ENCODE measurements around the gene CHN1. TPM values are rescaled to one million over a fixed set of nuclear protein-coding genes. Genes with fewer than 3 reads are reported as not detected.

The CHN1 gene
- polyA plus RNA-seq, 1 donor: 8.2 TPM

DNA sequence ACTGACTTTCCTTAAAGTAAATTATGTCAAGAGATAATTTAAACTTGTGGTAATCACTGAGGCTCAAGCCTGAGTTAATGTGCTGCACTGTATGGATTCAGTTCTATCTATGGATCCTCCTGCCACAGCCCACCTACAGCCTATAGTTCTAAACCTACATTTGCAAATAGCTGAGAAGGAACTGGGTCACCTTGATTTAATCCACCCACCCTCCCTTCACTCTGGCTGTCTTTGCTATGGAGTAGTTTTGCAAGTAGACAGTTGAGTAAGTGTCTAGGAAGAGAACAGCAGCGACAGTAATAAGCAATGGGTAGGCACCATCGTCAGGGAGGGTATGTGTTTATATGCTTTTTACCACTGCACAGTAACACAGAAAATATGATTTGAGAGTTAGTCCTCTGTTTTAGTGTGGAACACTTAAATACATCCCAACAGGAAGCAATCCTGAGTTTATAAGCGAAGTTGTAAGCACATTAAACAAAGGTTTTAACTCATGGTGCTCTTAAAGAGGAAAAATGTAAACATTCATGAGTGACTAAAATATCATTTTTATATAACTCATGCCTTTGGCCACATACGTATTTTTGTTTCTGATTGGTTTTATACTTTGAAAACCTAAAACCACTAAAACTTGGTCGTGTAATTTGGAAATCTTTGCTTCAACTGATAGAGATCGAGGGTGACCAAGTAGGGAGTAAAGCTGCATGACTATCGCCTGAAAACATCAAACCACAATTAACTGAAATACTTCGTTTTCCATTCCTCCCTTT lies 204.6 kb downstream of the CHN1 start:
- H3K4me1 ChIP-seq (ENCODE audit: control insufficient read depth, insufficient read depth, low read length): no peaks in the 10 kb centered on the region
- no peaks in the 10 kb centered on the region for H3K27me3 ChIP-seq (ENCODE audit: control insufficient read depth, insufficient read depth, low read length)
- H3K27ac ChIP-seq (ENCODE audit: low read length): no peak overlapping the region
- no peak for DNase-seq
- no peaks in the 10 kb centered on the region for H3K36me3 ChIP-seq (ENCODE audit: control insufficient read depth, insufficient read depth, low read length)
- H3K9me3 ChIP-seq (ENCODE audit: control insufficient read depth, low read depth, low read length): no peaks in the 10 kb centered on the region
- H3K4me3 ChIP-seq (ENCODE audit: low read length): no peak overlapping the region
- WGBS (ENCODE audit: insufficient coverage, low lambda C conversion rate): 100% methylated on average over 2 of the region's 8 CpGs

DNA sequence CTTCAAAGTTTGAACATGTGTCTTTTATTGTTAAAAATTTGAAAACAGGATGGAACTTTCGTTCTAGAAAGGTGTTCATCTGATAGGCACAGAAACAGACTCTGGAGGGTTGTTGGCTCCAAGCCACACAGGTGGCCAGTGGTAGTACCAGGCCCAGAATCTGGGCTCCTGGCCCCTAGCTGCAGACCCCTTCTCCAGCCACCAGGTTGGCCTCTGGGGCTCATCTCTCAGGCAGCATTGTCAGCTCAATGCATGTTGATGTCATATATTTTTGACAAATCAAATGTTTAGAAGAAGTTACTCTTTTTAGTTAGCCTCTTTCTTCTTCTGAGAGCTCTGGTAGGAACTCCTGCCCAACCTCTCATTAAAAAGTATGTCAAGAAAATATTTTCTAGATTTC lies 206.4 kb downstream of the CHN1 start:
- WGBS (ENCODE audit: insufficient coverage, low lambda C conversion rate): no CpG with 5 or more reads among the region's 1 CpG
- H3K27ac ChIP-seq (ENCODE audit: low read length): no peak overlapping the region

DNA sequence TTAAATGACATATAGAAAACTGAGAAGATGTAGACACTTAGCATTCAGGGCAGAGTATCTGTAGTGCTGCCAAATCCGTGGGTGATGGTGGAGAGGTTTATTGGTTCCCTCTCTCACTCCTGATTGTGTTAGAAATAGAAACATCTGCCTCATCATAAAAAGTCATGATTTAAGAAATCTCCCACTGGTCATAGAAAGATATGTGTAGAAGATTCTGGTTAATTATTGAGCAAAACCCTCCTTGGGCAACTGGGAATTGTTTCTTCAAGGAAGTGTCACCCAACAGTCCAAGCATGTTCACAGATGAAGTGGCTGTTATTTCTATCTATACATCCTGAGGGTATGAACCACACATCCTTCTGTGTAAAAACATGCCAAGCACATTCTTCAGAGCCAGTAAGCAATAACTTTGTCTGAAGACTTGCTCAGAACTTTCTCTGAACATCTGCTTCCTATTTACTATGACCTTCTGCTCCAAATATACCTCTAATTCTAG lies 207.4 kb downstream of the CHN1 start:
- H3K9me3 ChIP-seq (ENCODE audit: control insufficient read depth, low read depth, low read length): no peaks in the 10 kb centered on the region
- H3K27me3 ChIP-seq (ENCODE audit: control insufficient read depth, insufficient read depth, low read length): no peaks in the 10 kb centered on the region
- no peak overlapping the region for H3K27ac ChIP-seq (ENCODE audit: low read length)
- DNase-seq: peak in 1 of 2 donors; percentile 23
- no peak overlapping the region for H3K4me3 ChIP-seq (ENCODE audit: low read length)
- H3K36me3 ChIP-seq (ENCODE audit: control insufficient read depth, insufficient read depth, low read length): no peaks in the 10 kb centered on the region
- WGBS (ENCODE audit: insufficient coverage, low lambda C conversion rate): no CpG with 5 or more reads among the region's 1 CpG
- H3K4me1 ChIP-seq (ENCODE audit: control insufficient read depth, insufficient read depth, low read length): no peaks in the 10 kb centered on the region

More for the DNA sequence above, 206.4 kb downstream of the CHN1 start:
- H3K9me3 ChIP-seq (ENCODE audit: control insufficient read depth, low read depth, low read length): no peaks in the 10 kb centered on the region
- DNase-seq: no peak
- H3K4me1 ChIP-seq (ENCODE audit: control insufficient read depth, insufficient read depth, low read length): no peaks in the 10 kb centered on the region
- H3K27me3 ChIP-seq (ENCODE audit: control insufficient read depth, insufficient read depth, low read length): no peaks in the 10 kb centered on the region
- H3K36me3 ChIP-seq (ENCODE audit: control insufficient read depth, insufficient read depth, low read length): no peaks in the 10 kb centered on the region
- no peak overlapping the region for H3K4me3 ChIP-seq (ENCODE audit: low read length)

DNA sequence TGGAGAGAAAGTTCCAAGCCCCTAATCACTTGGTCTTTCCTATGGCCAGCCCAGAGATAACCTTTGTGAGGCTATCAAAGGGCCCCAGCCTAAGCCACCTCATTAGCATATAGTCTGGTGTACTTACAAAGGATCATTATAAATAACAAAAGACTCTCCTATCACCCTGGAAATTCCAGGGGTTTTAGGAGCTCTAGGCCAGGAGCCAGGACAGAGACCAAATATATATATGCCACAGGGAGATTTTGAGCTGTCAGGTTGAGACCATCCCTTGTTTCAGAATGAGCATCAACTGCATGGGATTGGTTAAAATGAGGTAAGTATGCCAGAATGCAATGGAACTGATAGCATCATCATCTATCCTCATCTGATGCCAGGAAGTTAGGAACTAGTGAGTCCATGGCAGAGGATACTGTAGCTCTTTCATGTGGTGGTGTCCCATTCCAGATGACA lies 208.8 kb downstream of the CHN1 start:
- Histone ChIP-seq H3K27ac (ENCODE audit: low read length) (no peak overlapping the region), H3K4me1 (ENCODE audit: control insufficient read depth, insufficient read depth, low read length) (no peaks in the 10 kb centered on the region), H3K27me3 (ENCODE audit: control insufficient read depth, insufficient read depth, low read length) (no peaks in the 10 kb centered on the region), H3K36me3 (ENCODE audit: control insufficient read depth, insufficient read depth, low read length) (no peaks in the 10 kb centered on the region), H3K9me3 (ENCODE audit: control insufficient read depth, low read depth, low read length) (no peaks in the 10 kb centered on the region), H3K4me3 (ENCODE audit: low read length) (no peak overlapping the region)
- no peak for DNase-seq

DNA sequence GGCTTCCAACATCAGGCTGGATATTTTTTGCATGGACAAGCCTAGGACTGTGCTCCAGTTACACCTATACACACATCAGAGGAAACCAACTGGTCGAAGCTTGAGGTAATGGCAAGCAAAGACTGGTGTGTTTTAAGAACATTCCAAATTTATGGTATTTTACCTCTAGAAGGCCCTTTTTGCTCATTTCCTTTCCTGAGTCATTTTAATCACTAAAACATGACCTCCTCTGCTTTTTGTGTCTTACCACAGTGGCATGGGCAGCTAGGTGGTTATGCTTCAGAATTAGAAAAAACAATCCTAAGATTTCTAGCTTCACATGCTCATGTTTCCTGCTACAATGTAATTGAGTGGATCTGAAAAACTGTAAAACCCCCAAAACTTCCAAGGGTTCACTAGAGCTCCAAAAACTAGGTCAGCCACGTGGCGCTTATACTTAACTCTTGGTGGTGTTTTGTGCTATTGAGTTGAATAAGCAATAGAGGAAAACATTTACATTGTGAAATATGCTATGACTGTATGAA lies 210.3 kb downstream of the CHN1 start:
- WGBS (ENCODE audit: insufficient coverage, low lambda C conversion rate): 50% methylated on average over 2 of the region's 3 CpGs
- no peak for DNase-seq
- no peaks in the 10 kb centered on the region for H3K9me3 ChIP-seq (ENCODE audit: control insufficient read depth, low read depth, low read length)

DNA sequence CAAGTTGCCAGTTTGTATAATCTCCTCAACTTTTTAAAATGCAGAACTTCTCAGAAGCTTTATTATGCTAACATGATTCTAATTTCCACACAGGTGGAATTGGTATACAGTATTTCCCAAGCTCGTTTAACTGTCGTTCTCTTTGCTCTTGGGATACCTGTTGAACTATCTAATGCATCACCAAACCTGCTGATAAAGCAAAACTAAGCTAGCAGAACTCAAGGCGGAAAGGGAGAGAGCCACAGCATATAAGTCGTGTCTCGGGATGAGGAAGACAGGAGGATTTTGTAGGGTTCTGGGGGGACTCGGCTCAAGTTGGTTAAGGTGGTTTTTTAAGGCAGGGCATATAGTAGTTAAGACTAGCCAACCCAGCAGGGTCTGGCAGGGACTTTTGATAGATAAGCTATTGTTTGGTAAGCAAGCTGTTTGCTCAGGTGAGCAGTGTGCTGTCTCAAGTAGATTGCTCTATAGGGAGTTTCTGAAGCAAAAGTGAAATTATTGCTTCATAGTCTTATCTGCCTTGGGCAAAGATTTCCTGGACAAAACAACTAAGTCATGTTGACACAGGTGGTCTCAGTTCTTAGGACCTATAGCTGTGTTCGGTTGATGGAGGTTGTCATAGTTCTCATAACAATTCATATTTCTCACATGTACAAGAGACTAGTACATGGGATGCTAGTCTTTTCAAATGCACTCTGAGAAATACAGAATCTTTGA lies 212.7 kb downstream of the CHN1 start:
- WGBS (ENCODE audit: insufficient coverage, low lambda C conversion rate): 32% methylated on average over 3 of the region's 7 CpGs
- Histone ChIP-seq H3K27me3 (ENCODE audit: control insufficient read depth, insufficient read depth, low read length) (no peaks in the 10 kb centered on the region), H3K4me1 (ENCODE audit: control insufficient read depth, insufficient read depth, low read length) (no peaks in the 10 kb centered on the region), H3K36me3 (ENCODE audit: control insufficient read depth, insufficient read depth, low read length) (no peaks in the 10 kb centered on the region), H3K4me3 (ENCODE audit: low read length) (no peak overlapping the region), H3K27ac (ENCODE audit: low read length) (no peak overlapping the region), H3K9me3 (ENCODE audit: control insufficient read depth, low read depth, low read length) (no peaks in the 10 kb centered on the region)
- peak in 1 of 2 donors; percentile 55 for DNase-seq

More for the DNA sequence above, 210.3 kb downstream of the CHN1 start:
- no peaks in the 10 kb centered on the region for H3K27me3 ChIP-seq (ENCODE audit: control insufficient read depth, insufficient read depth, low read length)
- no peaks in the 10 kb centered on the region for H3K36me3 ChIP-seq (ENCODE audit: control insufficient read depth, insufficient read depth, low read length)
- no peak overlapping the region for H3K27ac ChIP-seq (ENCODE audit: low read length)
- no peak overlapping the region for H3K4me3 ChIP-seq (ENCODE audit: low read length)
- no peaks in the 10 kb centered on the region for H3K4me1 ChIP-seq (ENCODE audit: control insufficient read depth, insufficient read depth, low read length)

DNA sequence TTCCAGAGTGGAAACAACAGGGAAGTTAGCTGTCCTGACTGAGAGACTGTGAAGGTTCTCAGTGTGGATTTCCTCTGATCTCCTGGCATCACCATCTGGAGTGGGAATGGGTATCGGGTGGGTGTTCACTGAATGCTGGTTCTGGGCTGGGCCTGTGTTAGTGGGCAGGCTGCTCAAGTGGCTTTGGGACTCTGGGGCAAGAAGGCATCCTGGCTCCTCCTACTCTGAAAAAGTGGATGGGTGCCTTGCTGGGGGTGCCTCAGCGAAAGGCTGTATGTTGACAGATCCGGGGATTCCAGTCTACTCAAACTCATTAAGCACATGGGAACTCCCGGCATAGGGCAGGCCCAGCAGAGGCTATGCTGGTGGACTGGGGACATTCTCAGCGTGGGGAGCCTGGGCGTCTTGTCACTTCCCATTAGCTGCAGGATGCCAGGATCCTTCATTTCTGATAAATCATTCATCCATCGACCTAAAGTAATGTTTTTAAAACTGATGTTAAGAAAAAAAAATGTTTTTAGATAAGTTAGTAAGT lies 213.4 kb downstream of the CHN1 start:
- no peaks in the 10 kb centered on the region for H3K27me3 ChIP-seq (ENCODE audit: control insufficient read depth, insufficient read depth, low read length)
- no peaks in the 10 kb centered on the region for H3K36me3 ChIP-seq (ENCODE audit: control insufficient read depth, insufficient read depth, low read length)
- DNase-seq: no peak
- no peak overlapping the region for H3K4me3 ChIP-seq (ENCODE audit: low read length)
- H3K27ac ChIP-seq (ENCODE audit: low read length): no peak overlapping the region
- no peaks in the 10 kb centered on the region for H3K9me3 ChIP-seq (ENCODE audit: control insufficient read depth, low read depth, low read length)
- no peaks in the 10 kb centered on the region for H3K4me1 ChIP-seq (ENCODE audit: control insufficient read depth, insufficient read depth, low read length)
- 50% methylated on average over 2 of the region's 7 CpGs for WGBS (ENCODE audit: insufficient coverage, low lambda C conversion rate)

DNA sequence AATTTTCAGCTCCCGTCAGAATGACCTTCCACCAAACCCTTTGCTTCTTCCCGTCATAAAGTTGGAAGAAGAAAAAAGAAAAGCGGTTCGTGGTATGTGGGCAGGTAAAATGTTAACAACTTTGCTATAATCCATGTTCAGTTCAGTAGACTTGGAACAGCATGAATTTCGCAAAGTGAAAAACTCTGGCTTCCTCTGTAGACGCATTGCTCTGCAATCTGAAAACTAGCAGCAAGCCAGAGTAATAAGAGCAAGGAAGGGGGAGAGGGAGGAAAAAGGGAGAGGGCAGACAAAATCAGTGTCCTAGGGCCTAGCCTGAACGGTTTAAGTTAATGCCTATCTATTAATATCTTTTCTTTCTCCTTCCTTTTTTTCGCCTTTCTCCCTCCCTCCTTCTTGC lies 214.2 kb downstream of the CHN1 start:
- DNase-seq: no peak
- no peaks in the 10 kb centered on the region for H3K27me3 ChIP-seq (ENCODE audit: control insufficient read depth, insufficient read depth, low read length)
- H3K4me1 ChIP-seq (ENCODE audit: control insufficient read depth, insufficient read depth, low read length): no peaks in the 10 kb centered on the region
- 91% methylated on average over 6 of the region's 8 CpGs for WGBS (ENCODE audit: insufficient coverage, low lambda C conversion rate)
- H3K9me3 ChIP-seq (ENCODE audit: control insufficient read depth, low read depth, low read length): no peaks in the 10 kb centered on the region
- no peaks in the 10 kb centered on the region for H3K36me3 ChIP-seq (ENCODE audit: control insufficient read depth, insufficient read depth, low read length)
- no peak overlapping the region for H3K27ac ChIP-seq (ENCODE audit: low read length)
- H3K4me3 ChIP-seq (ENCODE audit: low read length): no peak overlapping the region

DNA sequence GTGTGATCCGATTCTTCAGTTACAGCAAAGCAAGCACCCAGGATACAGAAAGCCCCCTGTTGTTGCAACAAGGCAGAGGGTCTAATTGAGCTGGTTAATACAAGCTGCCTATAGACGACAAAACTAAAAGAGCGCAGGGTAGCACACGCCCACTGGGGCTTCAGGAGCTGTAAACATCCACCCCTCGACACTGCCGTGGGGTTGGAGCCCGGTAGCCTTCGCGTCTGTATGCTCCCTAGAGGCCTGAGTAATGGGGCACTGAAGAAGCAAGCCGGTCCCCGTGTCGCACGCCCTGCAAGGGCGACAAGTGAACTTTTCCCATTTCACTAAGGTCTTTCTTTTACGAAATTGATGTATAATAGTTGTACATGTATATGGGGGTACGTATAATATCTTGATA lies 216.2 kb downstream of the CHN1 start:
- H3K27ac ChIP-seq (ENCODE audit: low read length): no peak overlapping the region
- WGBS (ENCODE audit: insufficient coverage, low lambda C conversion rate): no CpG with 5 or more reads among the region's 16 CpGs
- no peaks in the 10 kb centered on the region for H3K36me3 ChIP-seq (ENCODE audit: control insufficient read depth, insufficient read depth, low read length)
- no peaks in the 10 kb centered on the region for H3K27me3 ChIP-seq (ENCODE audit: control insufficient read depth, insufficient read depth, low read length)
- no peaks in the 10 kb centered on the region for H3K9me3 ChIP-seq (ENCODE audit: control insufficient read depth, low read depth, low read length)
- no peak for DNase-seq
- no peak overlapping the region for H3K4me3 ChIP-seq (ENCODE audit: low read length)
- H3K4me1 ChIP-seq (ENCODE audit: control insufficient read depth, insufficient read depth, low read length): no peaks in the 10 kb centered on the region

DNA sequence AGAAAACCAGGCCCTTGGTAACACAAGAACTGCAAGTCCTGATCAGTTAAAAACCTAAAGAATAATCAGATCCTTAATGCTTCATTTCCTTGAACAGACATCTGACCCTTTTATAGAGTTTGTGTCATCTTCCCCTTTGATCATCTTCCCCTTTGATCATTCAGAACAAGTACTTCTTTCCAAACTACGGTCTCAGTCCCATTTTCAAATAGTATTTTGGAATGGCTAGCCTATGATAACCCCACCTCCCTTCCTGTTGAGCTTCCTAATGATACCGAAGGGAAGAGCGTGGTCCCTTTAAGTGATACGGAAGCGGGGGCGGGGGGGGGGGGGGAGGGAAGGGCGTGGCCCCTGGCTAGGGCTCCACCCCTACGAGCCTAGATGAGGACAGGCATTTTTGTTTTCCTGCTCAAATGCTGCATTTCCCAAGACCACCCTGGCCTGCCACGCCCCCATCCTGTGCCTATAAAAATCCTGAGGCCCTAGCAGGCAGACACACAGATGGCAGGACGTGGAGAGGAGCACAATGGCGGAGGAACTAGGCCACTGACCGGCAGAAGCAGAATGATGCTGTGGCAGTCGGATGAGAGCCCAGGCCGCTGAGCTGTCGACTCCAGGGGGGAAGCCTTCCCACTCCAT lies 216.8 kb downstream of the CHN1 start:
- no peaks in the 10 kb centered on the region for H3K36me3 ChIP-seq (ENCODE audit: control insufficient read depth, insufficient read depth, low read length)
- no peaks in the 10 kb centered on the region for H3K9me3 ChIP-seq (ENCODE audit: control insufficient read depth, low read depth, low read length)
- no peak for DNase-seq
- H3K4me1 ChIP-seq (ENCODE audit: control insufficient read depth, insufficient read depth, low read length): no peaks in the 10 kb centered on the region
- WGBS (ENCODE audit: insufficient coverage, low lambda C conversion rate): no CpG with 5 or more reads among the region's 15 CpGs
- peak overlapping the region; percentile 49 for H3K27ac ChIP-seq (ENCODE audit: low read length)
- no peaks in the 10 kb centered on the region for H3K27me3 ChIP-seq (ENCODE audit: control insufficient read depth, insufficient read depth, low read length)
- H3K4me3 ChIP-seq (ENCODE audit: low read length): no peak overlapping the region
